Fibroblast of the aortic adventitia (primary cell): Measurements from ENCODE around the gene HDHD2. TPM values are rescaled to one million over a fixed set of nuclear protein-coding genes. Genes with fewer than 3 reads are reported as not detected.
"Not testable (repeated sequence)": the region's sequence is repeated elsewhere in the genome, so short reads cannot be mapped to it uniquely, and the experiment has no call there.

Experiments
- DNase-seq: peaks from one replicate; pipeline ENCODE4 v3.0.0-alpha.2; 2010; ENCODE audit warnings: low read depth
- H3K4me3 ChIP-seq: 2 replicates; pipeline ENCODE4 v1.5.1; 2011; ENCODE audit warnings: low read depth, mild to moderate bottlenecking, control low read depth, low read length, moderate library complexity
- total RNA-seq: library from RNA; depleted of rRNA; stranded (reverse); fragments of >200 nt; gene quantifications from 2 replicates; pipeline ENCODE4 v1.2.3, GENCODE V29; 2012; ENCODE audit warnings: low replicate concordance
- TF ChIP-seq, protein P1 (sequence below): IDR thresholded peaks from 2 replicates; pipeline ENCODE4 v1.5.1; 2011; ENCODE audit warnings: mild to moderate bottlenecking, low read length, control low read depth, inconsistent platforms; ENCODE audit not compliant: insufficient read depth

The HDHD2 gene
- total RNA-seq, 1 donor = 24.3 TPM

GRCh38 chr18:47168509-47168908, 18.2 kb upstream of the HDHD2 start:
- H3K4me3 ChIP-seq = no peak overlapping the region
- TF ChIP-seq, protein P1, sequence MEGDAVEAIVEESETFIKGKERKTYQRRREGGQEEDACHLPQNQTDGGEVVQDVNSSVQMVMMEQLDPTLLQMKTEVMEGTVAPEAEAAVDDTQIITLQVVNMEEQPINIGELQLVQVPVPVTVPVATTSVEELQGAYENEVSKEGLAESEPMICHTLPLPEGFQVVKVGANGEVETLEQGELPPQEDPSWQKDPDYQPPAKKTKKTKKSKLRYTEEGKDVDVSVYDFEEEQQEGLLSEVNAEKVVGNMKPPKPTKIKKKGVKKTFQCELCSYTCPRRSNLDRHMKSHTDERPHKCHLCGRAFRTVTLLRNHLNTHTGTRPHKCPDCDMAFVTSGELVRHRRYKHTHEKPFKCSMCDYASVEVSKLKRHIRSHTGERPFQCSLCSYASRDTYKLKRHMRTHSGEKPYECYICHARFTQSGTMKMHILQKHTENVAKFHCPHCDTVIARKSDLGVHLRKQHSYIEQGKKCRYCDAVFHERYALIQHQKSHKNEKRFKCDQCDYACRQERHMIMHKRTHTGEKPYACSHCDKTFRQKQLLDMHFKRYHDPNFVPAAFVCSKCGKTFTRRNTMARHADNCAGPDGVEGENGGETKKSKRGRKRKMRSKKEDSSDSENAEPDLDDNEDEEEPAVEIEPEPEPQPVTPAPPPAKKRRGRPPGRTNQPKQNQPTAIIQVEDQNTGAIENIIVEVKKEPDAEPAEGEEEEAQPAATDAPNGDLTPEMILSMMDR = no peak

DNA sequence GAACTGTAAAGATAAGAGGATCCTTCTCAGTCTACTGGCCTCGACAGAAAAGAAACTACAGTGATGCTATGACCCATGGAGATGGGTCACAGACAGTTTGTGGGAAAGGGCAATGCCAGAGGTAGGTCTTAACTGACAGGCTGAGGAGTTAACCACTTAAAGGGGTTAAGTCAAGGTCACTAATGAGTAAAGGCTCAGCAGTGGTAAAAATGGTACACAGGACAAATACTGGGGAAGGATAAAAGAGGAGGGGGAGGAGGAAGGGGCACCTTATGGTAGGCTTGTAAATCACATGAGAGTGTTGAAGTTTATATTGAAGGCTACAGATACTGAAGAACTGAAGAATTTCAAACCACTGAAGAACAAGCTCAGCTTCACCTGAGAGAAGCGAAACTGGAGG, 16.0 kb upstream of the HDHD2 start:
- TF ChIP-seq, protein P1 = no peak
- H3K4me3 ChIP-seq = no peak overlapping the region
- no peak for DNase-seq

More at GRCh38 chr18:47168509-47168908, 18.2 kb upstream of the HDHD2 start:
- DNase-seq = no peak

GRCh38 chr18:47163241-47163640, 12.9 kb upstream of the HDHD2 start:
- DNase-seq = peak; percentile 64
- TF ChIP-seq, protein P1 = no peak
- peak overlapping the region; percentile 42 for H3K4me3 ChIP-seq

DNA sequence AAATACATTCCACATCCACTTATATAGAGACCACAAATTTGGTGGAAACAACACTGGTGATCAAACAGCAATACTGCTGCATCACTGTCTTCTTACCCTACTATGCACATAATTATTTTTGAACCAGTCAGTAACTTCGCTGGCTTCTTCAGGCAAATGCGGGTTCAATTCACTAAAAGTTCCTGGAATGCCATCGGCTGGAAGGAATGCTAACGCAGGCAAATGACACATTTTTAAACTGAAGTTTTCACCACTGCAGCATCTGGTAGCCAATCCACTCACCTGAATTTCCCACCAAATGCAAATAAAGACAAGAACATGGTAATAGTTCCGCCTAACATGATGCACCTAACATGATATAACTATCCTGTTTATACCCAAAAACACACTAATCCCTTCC, 10.0 kb upstream of the HDHD2 start:
- no peak for DNase-seq
- no peak overlapping the region for H3K4me3 ChIP-seq
- TF ChIP-seq, protein P1 = no peak

DNA sequence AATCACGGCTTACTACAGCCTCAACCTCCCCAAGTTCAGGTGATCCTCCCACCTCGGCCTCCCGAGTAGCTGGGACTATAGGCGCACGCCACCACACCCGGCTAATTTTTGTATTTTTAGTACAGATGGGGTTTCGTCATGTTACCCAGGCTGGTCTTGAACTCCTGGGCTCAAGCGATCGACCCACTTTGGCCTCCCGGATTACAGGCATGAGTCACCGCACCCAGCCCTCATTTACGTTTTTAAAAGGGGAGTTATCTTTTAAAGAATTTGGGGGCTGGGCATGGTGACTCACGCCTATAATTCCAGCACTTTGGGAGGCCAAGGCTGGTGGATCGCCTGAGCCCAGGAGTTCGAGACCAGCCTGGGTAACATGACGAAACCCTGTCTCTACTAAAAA, 8.1 kb upstream of the HDHD2 start:
- not testable (repeated sequence) for H3K4me3 ChIP-seq
- DNase-seq = peak; percentile 15

DNA sequence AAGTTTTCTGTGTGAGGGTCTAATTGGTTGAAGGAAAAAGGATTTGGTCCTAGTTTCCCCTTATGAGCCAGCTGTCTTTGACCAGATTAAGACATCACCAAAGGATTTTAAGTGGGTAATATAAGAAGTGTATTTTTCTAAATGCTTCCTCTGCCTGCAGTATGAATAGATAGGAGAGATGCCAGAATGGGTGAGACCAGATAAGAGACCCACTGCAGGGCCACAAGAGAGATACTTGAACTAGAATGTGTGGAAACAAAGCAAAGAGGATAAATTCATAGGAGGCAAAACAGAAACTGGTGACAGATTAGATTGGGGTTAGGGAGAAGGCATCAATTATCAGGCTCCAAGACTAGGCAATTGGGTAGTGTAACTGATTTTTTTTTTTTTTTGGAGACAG, 1.1 kb upstream of the HDHD2 start:
- DNase-seq = peak; percentile 3
- H3K4me3 ChIP-seq = peak overlapping the region; percentile 92
- TF ChIP-seq, protein P1 = no peak

DNA sequence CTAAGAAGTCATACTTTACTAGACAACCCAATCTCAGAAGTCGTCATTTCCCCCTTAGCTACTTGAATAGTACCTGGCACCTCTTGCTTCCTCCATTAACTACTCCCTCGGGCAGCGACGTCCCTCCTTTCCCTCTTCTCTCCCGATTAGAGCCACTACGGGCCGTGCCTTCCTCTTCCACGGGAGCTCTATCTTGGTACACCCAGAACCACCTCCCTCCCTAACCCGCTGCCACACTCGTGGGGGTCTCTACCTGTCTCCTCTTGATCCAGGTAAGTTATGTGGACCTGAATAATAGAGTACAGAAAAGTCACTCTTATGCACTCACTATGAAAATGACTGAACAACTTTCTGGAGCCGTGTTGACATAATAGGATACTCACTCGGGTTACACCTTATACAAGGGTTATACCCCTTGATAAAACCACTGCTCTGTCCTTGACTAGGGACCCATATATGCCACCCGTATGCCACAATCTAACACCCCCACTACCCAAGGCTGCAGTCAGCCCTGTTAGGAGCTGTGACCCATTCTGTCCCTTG, 595 bp upstream of the HDHD2 start:
- no peak for DNase-seq
- TF ChIP-seq, protein P1 = no peak

More for the DNA sequence above, 595 bp upstream of the HDHD2 start:
- peak overlapping the region; percentile 92 for H3K4me3 ChIP-seq
